ENCODE results near the gene DOCK8. TPM values are rescaled to one million over a fixed set of nuclear protein-coding genes. Genes with fewer than 3 reads are reported as not detected.

Gene DOCK8
- total RNA-seq, 1 donor from 2014 or later = 0.54 TPM

DNA sequence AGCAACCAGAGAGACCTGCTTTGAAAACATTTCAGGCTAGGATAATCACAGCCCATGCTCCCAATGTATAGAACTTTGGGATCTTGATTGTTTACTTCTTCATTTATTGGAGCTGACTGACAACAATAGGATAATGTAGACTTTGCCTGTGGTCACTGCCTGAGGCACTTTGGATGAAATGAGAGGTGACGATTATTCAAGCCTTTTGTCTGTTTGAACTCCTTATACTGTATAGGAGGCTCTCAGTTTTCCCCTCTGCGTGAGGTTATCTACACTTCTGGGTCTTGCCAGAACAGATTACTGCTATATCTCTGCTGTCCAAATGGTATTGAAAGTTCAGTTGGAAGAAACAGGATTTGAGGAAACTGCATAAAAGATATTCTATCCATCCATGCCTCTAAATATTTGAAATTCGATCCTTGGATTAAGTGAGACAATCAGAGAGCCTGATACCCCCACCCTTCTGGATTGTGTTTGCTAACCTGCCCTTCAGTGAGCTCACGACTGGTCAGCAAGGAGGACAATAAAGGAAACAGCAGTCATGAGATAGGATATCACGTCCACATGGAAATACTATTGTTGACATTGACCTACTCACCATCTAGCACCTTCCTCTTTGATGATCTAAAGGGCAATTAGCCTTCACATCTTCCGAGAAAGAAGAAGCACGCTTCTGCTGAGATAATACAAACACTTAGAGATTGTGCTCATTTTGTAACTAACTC is 98.1 kb downstream of the DOCK8 start:
- Histone ChIP-seq H3F3A (ENCODE audit: low read depth) (peaks cover 7% of the 10 kb centered on the region), H3K36me3 (no peaks in the 10 kb centered on the region), H3K4me1 (peaks cover 15% of the 10 kb centered on the region), H3K9me3 (ENCODE audit: low read depth) (no peaks in the 10 kb centered on the region), H2AFZ (replicated peaks) (no peak overlapping the region), H3K4me2 (peak overlapping the region; percentile 4), H3K9ac (no peak overlapping the region), H3K79me2 (ENCODE audit: low read depth) (no peaks in the 10 kb centered on the region), H3K4me3 (no peak overlapping the region), H3K27ac (no peak overlapping the region), H4K20me1 (ENCODE audit: low read depth) (no peaks in the 10 kb centered on the region), H3K27me3 (no peaks in the 10 kb centered on the region)
- peaks cover 2% of the 10 kb centered on the region for H3K27me3 Mint-ChIP-seq (ENCODE audit: insufficient read depth, low read depth)
- H3K27ac Mint-ChIP-seq = no peak overlapping the region
- H3K4me1 Mint-ChIP-seq = peaks cover 11% of the 10 kb centered on the region
- H3K9me3 Mint-ChIP-seq = no peaks in the 10 kb centered on the region
- no peak overlapping the region for H3K4me3 Mint-ChIP-seq
- no peak for DNase-seq (ENCODE audit: low spot score)
- no peaks in the 10 kb centered on the region for H3K36me3 Mint-ChIP-seq
- TF ChIP-seq EZH2phosphoT487 (IDR thresholded peaks at IDR 0.05) (no peak), CTCF (IDR thresholded peaks at IDR 0.05) (no peak), EZH2 (IDR thresholded peaks at IDR 0.05) (no peak)

GRCh38 chr9:316382-316965 is 101.8 kb downstream of the DOCK8 start:
- peaks cover 7% of the 10 kb centered on the region for H3F3A ChIP-seq (ENCODE audit: low read depth)
- H3K27ac ChIP-seq = no peak overlapping the region
- no peak for DNase-seq (ENCODE audit: low spot score)
- no peak overlapping the region for H3K4me3 ChIP-seq
- H3K27ac Mint-ChIP-seq = no peak overlapping the region
- no peaks in the 10 kb centered on the region for H3K9me3 ChIP-seq (ENCODE audit: low read depth)
- H3K36me3 ChIP-seq = no peaks in the 10 kb centered on the region
- no peaks in the 10 kb centered on the region for H3K9me3 Mint-ChIP-seq
- H4K20me1 ChIP-seq (ENCODE audit: low read depth) = no peaks in the 10 kb centered on the region
- TF ChIP-seq CTCF (IDR thresholded peaks at IDR 0.05) = no peak
- no peak for TF ChIP-seq EZH2phosphoT487 (IDR thresholded peaks at IDR 0.05)
- no peak for TF ChIP-seq EZH2 (IDR thresholded peaks at IDR 0.05)
- H3K4me2 ChIP-seq = no peak overlapping the region
- no peaks in the 10 kb centered on the region for H3K36me3 Mint-ChIP-seq
- H3K9ac ChIP-seq = no peak overlapping the region
- H3K79me2 ChIP-seq (ENCODE audit: low read depth) = no peaks in the 10 kb centered on the region
- peaks cover 15% of the 10 kb centered on the region for H3K4me1 ChIP-seq
- H2AFZ ChIP-seq (replicated peaks) = peak overlapping the region; percentile 24
- no peaks in the 10 kb centered on the region for H3K27me3 Mint-ChIP-seq (ENCODE audit: insufficient read depth, low read depth)
- H3K27me3 ChIP-seq = no peaks in the 10 kb centered on the region
- peaks cover 11% of the 10 kb centered on the region for H3K4me1 Mint-ChIP-seq
- H3K4me3 Mint-ChIP-seq = no peak overlapping the region

DNA sequence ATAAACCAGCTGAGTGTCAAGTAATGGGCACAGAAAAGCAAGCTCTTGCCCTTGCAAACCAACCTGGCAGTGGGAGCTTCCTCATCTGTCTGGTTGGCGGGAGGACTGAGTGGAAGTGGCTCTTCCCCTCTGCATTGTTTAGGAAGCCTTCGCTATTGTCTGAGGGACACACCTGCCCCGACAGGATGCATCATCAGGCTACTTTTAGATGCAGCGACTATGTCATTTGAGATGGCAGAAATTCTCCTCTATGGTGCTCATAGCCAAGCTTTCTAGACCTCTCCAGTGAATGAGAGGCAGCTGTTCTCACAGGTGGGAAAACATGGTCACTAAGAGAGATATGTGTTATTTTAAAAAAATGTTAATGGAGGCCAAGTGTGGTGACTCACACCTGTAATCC is 104.0 kb downstream of the DOCK8 start:
- Histone ChIP-seq H3K27me3 (no peaks in the 10 kb centered on the region), H3K9me3 (ENCODE audit: low read depth) (no peaks in the 10 kb centered on the region), H3K4me1 (peaks cover under 1% of the 10 kb centered on the region), H3K79me2 (ENCODE audit: low read depth) (no peaks in the 10 kb centered on the region), H3K36me3 (no peaks in the 10 kb centered on the region), H3K4me3 (no peak overlapping the region), H3K27ac (no peak overlapping the region), H3K4me2 (no peak overlapping the region), H3K9ac (no peak overlapping the region), H2AFZ (replicated peaks) (no peak overlapping the region), H4K20me1 (ENCODE audit: low read depth) (no peaks in the 10 kb centered on the region), H3F3A (ENCODE audit: low read depth) (no peaks in the 10 kb centered on the region)
- no peak for TF ChIP-seq CTCF (IDR thresholded peaks at IDR 0.05)
- no peak for TF ChIP-seq EZH2 (IDR thresholded peaks at IDR 0.05)
- no peak for TF ChIP-seq EZH2phosphoT487 (IDR thresholded peaks at IDR 0.05)
- Mint-ChIP-seq H3K9me3 (no peaks in the 10 kb centered on the region), H3K27me3 (ENCODE audit: insufficient read depth, low read depth) (no peaks in the 10 kb centered on the region), H3K4me3 (no peak overlapping the region), H3K27ac (no peak overlapping the region), H3K36me3 (no peaks in the 10 kb centered on the region), H3K4me1 (no peaks in the 10 kb centered on the region)
- no peak for DNase-seq (ENCODE audit: low spot score)

All from neural progenitor cell (in vitro differentiated cells).